22Rv1 (cell line): ENCODE measurements around the gene ZNF22.

Experiments
- H3K27ac ChIP-seq: fragments of 450-650 bp; 2 replicates; pipeline ENCODE4 v1.5.1; 2017
- CTCF ChIP-seq: fragments of 450-650 bp; IDR thresholded peaks from 2 replicates; pipeline ENCODE4 v1.5.1; 2017; ENCODE audit warnings: mild to moderate bottlenecking
- ZFX ChIP-seq: fragments of 450-650 bp; IDR thresholded peaks from 2 replicates; pipeline ENCODE4 v1.6.1; 2017; ENCODE audit warnings: antibody characterized with exemption, borderline replicate concordance

Gene ZNF22

GRCh38 chr10:44989597-44990301 lies 11.0 kb upstream of the ZNF22 start:
- no peak overlapping the region for H3K27ac ChIP-seq
- no peak for TF ChIP-seq ZFX
- no peak for TF ChIP-seq CTCF

GRCh38 chr10:44990302-44990655 lies 10.4 kb upstream of the ZNF22 start:
- TF ChIP-seq CTCF (0 out of 2 replicates have a peak, but pooled peaks have one; percentile 8), ZFX (no peak)
- H3K27ac ChIP-seq, result no peak overlapping the region

GRCh38 chr10:44990965-44991364 lies 9.8 kb upstream of the ZNF22 start:
- no peak for TF ChIP-seq CTCF
- no peak for TF ChIP-seq ZFX
- H3K27ac ChIP-seq, result no peak overlapping the region

- H3K27ac ChIP-seq, result no peak overlapping the region
- TF ChIP-seq CTCF (no peak), ZFX (no peak)
Observed at GRCh38 chr10:44991571-44991970, 9.2 kb upstream of the ZNF22 start.

GRCh38 chr10:44992070-44992731 lies 8.5 kb upstream of the ZNF22 start:
- TF ChIP-seq CTCF (no peak), ZFX (no peak)
- H3K27ac ChIP-seq, result no peak overlapping the region

GRCh38 chr10:44992732-44993225 lies 7.9 kb upstream of the ZNF22 start:
- no peak overlapping the region for H3K27ac ChIP-seq
- no peak for TF ChIP-seq ZFX
- no peak for TF ChIP-seq CTCF

- no peak for TF ChIP-seq CTCF
- no peak for TF ChIP-seq ZFX
- H3K27ac ChIP-seq, result no peak overlapping the region
Observed at GRCh38 chr10:44993226-44993921, 7.3 kb upstream of the ZNF22 start.
